Measurements from ENCODE around the gene MEF2D.

Gene MEF2D

GRCh38 chr1:156500543-156500792 lies at the start of gene MEF2D:
MEF2D (minus strand) TSS chr1:156500775; CDS start chr1:156483292, 17,483 bp downstream.
- DNase-seq: no peak

GRCh38 chr1:156550346-156550745 lies 49.8 kb upstream of the MEF2D start:
- DNase-seq: no peak

- DNase-seq: no peak
Measured at GRCh38 chr1:156549831-156550230, 49.3 kb upstream of the MEF2D start.

GRCh38 chr1:156549390-156549789 lies 48.8 kb upstream of the MEF2D start:
- no peak for DNase-seq

GRCh38 chr1:156547982-156548381 lies 47.4 kb upstream of the MEF2D start:
- no peak for DNase-seq

- no peak for DNase-seq
Measured at GRCh38 chr1:156547434-156547833, 46.9 kb upstream of the MEF2D start.

- no peak for DNase-seq
Measured at GRCh38 chr1:156546267-156546666, 45.7 kb upstream of the MEF2D start.

- DNase-seq: no peak
Measured at GRCh38 chr1:156544592-156545102, 44.1 kb upstream of the MEF2D start.

- no peak for DNase-seq
Measured at GRCh38 chr1:156543066-156543465, 42.5 kb upstream of the MEF2D start.

- DNase-seq: no peak
Measured at GRCh38 chr1:156540955-156541354, 40.4 kb upstream of the MEF2D start.

GRCh38 chr1:156539818-156540355 lies 39.3 kb upstream of the MEF2D start:
- no peak for DNase-seq

GRCh38 chr1:156538711-156539440 lies 38.3 kb upstream of the MEF2D start:
- no peak for DNase-seq

- DNase-seq: no peak
Measured at GRCh38 chr1:156537027-156537426, 36.5 kb upstream of the MEF2D start.

GRCh38 chr1:156534424-156535060 lies 34.0 kb upstream of the MEF2D start:
- no peak for DNase-seq

GRCh38 chr1:156533568-156534220 lies 33.1 kb upstream of the MEF2D start:
- no peak for DNase-seq

- no peak for DNase-seq
Measured at GRCh38 chr1:156532374-156532773, 31.8 kb upstream of the MEF2D start.

GRCh38 chr1:156530006-156530405 lies 29.4 kb upstream of the MEF2D start:
- no peak for DNase-seq

- no peak for DNase-seq
Measured at GRCh38 chr1:156528875-156529425, 28.4 kb upstream of the MEF2D start.

- no peak for DNase-seq
Measured at GRCh38 chr1:156528231-156528630, 27.7 kb upstream of the MEF2D start.

- no peak for DNase-seq
Measured at GRCh38 chr1:156527584-156527983, 27.0 kb upstream of the MEF2D start.

GRCh38 chr1:156525856-156526489 lies 25.4 kb upstream of the MEF2D start:
- no peak for DNase-seq

GRCh38 chr1:156525071-156525501 lies 24.5 kb upstream of the MEF2D start:
- DNase-seq: no peak

- DNase-seq: no peak
Measured at GRCh38 chr1:156524481-156524869, 23.9 kb upstream of the MEF2D start.
